Measurements from ENCODE around the gene ZNF649. TPM values are rescaled to one million over a fixed set of nuclear protein-coding genes. Genes with fewer than 3 reads are reported as not detected.

ZNF649 gene
- total RNA-seq, 1 experiment from 2014 or later = 148 TPM

DNA sequence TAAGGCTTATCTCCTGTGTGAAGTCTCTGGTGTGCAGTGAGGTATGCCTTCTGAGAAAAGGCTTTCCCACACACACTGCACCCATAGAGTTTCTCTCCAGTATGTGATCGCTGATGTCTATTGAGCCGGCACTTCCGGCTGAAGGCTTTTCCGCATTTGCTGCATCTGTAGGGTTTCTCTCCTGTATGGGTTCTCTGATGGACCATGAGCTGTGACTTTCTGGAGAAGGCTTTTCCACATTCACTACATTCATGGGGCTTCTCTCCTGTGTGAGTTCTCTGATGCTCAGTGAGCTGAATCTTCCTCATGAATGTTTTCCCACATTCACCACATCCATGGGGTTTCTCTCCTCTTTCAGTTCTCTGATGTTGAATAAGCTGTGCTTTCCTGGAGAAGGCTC is 31.7 kb downstream of the ZNF649 start:
- Histone ChIP-seq H3K9ac (ENCODE audit: extremely low read depth, insufficient read length, low read length) (no peak overlapping the region), H2BK15ac (ENCODE audit: low read depth, low read length) (no peak overlapping the region), H2BK120ac (ENCODE audit: low read depth, low read length, poor library complexity, severe bottlenecking) (no peak overlapping the region), H4K20me1 (ENCODE audit: control insufficient read depth, insufficient read depth, insufficient read length) (no peaks in the 10 kb centered on the region), H3K4me2 (ENCODE audit: insufficient read depth, insufficient read length, low read length) (no peak overlapping the region), H3K79me2 (ENCODE audit: insufficient read depth, low read length) (peaks cover 2% of the 10 kb centered on the region; the same call in 1 of the 2 replicates), H2BK20ac (ENCODE audit: low read depth, low read length, poor library complexity, severe bottlenecking) (no peak overlapping the region), H2AFZ (ENCODE audit: low read length) (no peak overlapping the region), H2AK5ac (ENCODE audit: insufficient read length, low read length) (no peak overlapping the region), H3K4ac (ENCODE audit: low read depth, low read length) (no peak overlapping the region), H4K8ac (replicated peaks; ENCODE audit: insufficient read length, low read depth, low read length) (no peak overlapping the region), H3K18ac (ENCODE audit: insufficient read length, low read depth, low read length) (no peak overlapping the region), H3K27me3 (ENCODE audit: insufficient read depth, low read length) (no peaks in the 10 kb centered on the region), H3K23ac (ENCODE audit: insufficient read length, low read depth, low read length) (no peak overlapping the region), H3K9me3 (ENCODE audit: control insufficient read depth, low read depth, low read length) (peaks cover 97% of the 10 kb centered on the region), H3K79me1 (ENCODE audit: insufficient read depth, low read depth, low read length, poor library complexity, severe bottlenecking) (no peaks in the 10 kb centered on the region), H3T11ph (ENCODE audit: low read length) (no peak overlapping the region), H3K56ac (ENCODE audit: insufficient read length, low read depth, low read length) (no peak overlapping the region), H3K4me1 (ENCODE audit: insufficient read depth, low read length) (no peaks in the 10 kb centered on the region), H4K5ac (ENCODE audit: insufficient read length, low read depth, low read length) (no peak overlapping the region), H3K27ac (ENCODE audit: insufficient read length, low read depth, low read length) (no peak overlapping the region), H3K14ac (ENCODE audit: insufficient read depth, low read length) (no peak overlapping the region), H2BK12ac (ENCODE audit: insufficient read length, low read depth, low read length) (no peak overlapping the region), H4K91ac (ENCODE audit: insufficient read length, low read depth, low read length) (no peak overlapping the region), H2BK5ac (ENCODE audit: insufficient read length, low read length) (no peak overlapping the region), H3K23me2 (ENCODE audit: insufficient read length, low read depth, low read length, poor library complexity, severe bottlenecking) (no peaks in the 10 kb centered on the region)
- TF ChIP-seq, protein P1, sequence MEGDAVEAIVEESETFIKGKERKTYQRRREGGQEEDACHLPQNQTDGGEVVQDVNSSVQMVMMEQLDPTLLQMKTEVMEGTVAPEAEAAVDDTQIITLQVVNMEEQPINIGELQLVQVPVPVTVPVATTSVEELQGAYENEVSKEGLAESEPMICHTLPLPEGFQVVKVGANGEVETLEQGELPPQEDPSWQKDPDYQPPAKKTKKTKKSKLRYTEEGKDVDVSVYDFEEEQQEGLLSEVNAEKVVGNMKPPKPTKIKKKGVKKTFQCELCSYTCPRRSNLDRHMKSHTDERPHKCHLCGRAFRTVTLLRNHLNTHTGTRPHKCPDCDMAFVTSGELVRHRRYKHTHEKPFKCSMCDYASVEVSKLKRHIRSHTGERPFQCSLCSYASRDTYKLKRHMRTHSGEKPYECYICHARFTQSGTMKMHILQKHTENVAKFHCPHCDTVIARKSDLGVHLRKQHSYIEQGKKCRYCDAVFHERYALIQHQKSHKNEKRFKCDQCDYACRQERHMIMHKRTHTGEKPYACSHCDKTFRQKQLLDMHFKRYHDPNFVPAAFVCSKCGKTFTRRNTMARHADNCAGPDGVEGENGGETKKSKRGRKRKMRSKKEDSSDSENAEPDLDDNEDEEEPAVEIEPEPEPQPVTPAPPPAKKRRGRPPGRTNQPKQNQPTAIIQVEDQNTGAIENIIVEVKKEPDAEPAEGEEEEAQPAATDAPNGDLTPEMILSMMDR (conservative IDR thresholded peaks at IDR 0.05) = no peak
- no peak overlapping the region for H3K27ac Mint-ChIP-seq
- peaks cover 87 to 100% (median 100%) of the 10 kb centered on the region in 3 experiments for H3K36me3 Mint-ChIP-seq (ENCODE audit: insufficient read depth in 1 of 3, low read depth in 3 of 3)
- H3K27me3 Mint-ChIP-seq (ENCODE audit: low read depth) = peaks cover 8% of the 10 kb centered on the region
- WGBS (ENCODE audit: extremely low coverage, insufficient read length, low lambda C conversion rate) = no CpG with 5 or more reads among the region's 4 CpGs
- DNase-seq = no peak
- H3K4me1 Mint-ChIP-seq = no peaks in the 10 kb centered on the region
- peaks cover 91 to 94% of the 10 kb centered on the region in 2 experiments for H3K9me3 Mint-ChIP-seq
- H3K4me3 Mint-ChIP-seq = no peak overlapping the region

Data from H9 (cell line).